ENCODE results near the gene PER2. TPM values are rescaled to one million over a fixed set of nuclear protein-coding genes. Genes with fewer than 3 reads are reported as not detected.

Gene PER2
- total RNA-seq, 4 donors from 2014 or later, result 15.6 to 65.2 (median 38.2) TPM

- no peak for TF ChIP-seq CTCF (IDR thresholded peaks at IDR 0.05)
- no peak for TF ChIP-seq POLR2A (IDR thresholded peaks at IDR 0.05)
- Histone ChIP-seq H3K27me3 (no peaks in the 10 kb centered on the region), H3K4me1 (peaks cover 0 to 9% (median 0%) of the 10 kb centered on the region in 4 donors), H3K9me3 (no peaks in the 10 kb centered on the region), H3K36me3 (peaks cover 0 to 80% (median 0%) of the 10 kb centered on the region in 3 donors), H3K4me3 (no peak overlapping the region), H3K27ac (no peak overlapping the region)
- DNase-seq, result no peak
Measured at GRCh38 chr2:238271061-238271554, 17.3 kb downstream of the PER2 start.

GRCh38 chr2:238270606-238271005, 17.8 kb downstream of the PER2 start:
- peaks cover 0 to 9% (median 0%) of the 10 kb centered on the region in 4 donors for H3K4me1 ChIP-seq
- H3K27me3 ChIP-seq, result no peaks in the 10 kb centered on the region
- no peak for DNase-seq
- H3K9me3 ChIP-seq, result no peaks in the 10 kb centered on the region
- no peak overlapping the region for H3K27ac ChIP-seq
- no peak overlapping the region for H3K4me3 ChIP-seq
- TF ChIP-seq CTCF (IDR thresholded peaks at IDR 0.05) (no peak), POLR2A (IDR thresholded peaks at IDR 0.05) (no peak)
- H3K36me3 ChIP-seq, result peaks cover 0 to 80% (median 0%) of the 10 kb centered on the region in 3 donors

GRCh38 chr2:238269741-238270140, 18.7 kb downstream of the PER2 start:
- no peaks in the 10 kb centered on the region for H3K27me3 ChIP-seq
- H3K4me3 ChIP-seq, result no peak overlapping the region
- no peaks in the 10 kb centered on the region for H3K9me3 ChIP-seq
- DNase-seq, result no peak
- TF ChIP-seq CTCF (IDR thresholded peaks at IDR 0.05) (no peak), POLR2A (IDR thresholded peaks at IDR 0.05) (no peak)
- H3K4me1 ChIP-seq, result peaks cover 0 to 5% (median 0%) of the 10 kb centered on the region in 4 donors
- H3K36me3 ChIP-seq, result peaks cover 0 to 80% (median 0%) of the 10 kb centered on the region in 3 donors
- no peak overlapping the region for H3K27ac ChIP-seq

- no peak for TF ChIP-seq POLR2A (IDR thresholded peaks at IDR 0.05)
- no peak for TF ChIP-seq CTCF (IDR thresholded peaks at IDR 0.05)
- H3K9me3 ChIP-seq, result no peaks in the 10 kb centered on the region
- no peak overlapping the region for H3K4me3 ChIP-seq
- H3K36me3 ChIP-seq, result peaks cover 0 to 79% (median 0%) of the 10 kb centered on the region in 3 donors
- H3K4me1 ChIP-seq, result peaks cover 0 to 14% (median 1%) of the 10 kb centered on the region in 4 donors
- no peaks in the 10 kb centered on the region for H3K27me3 ChIP-seq
- no peak for DNase-seq
- H3K27ac ChIP-seq, result no peak overlapping the region
Measured at GRCh38 chr2:238267884-238268680, 20.3 kb downstream of the PER2 start.

GRCh38 chr2:238267341-238267710, 21.1 kb downstream of the PER2 start:
- Histone ChIP-seq H3K4me1 (peaks cover 0 to 21% (median 7%) of the 10 kb centered on the region in 4 donors), H3K27me3 (no peaks in the 10 kb centered on the region), H3K27ac (no peak overlapping the region), H3K9me3 (no peaks in the 10 kb centered on the region), H3K36me3 (peaks cover 0 to 78% (median 0%) of the 10 kb centered on the region in 3 donors), H3K4me3 (no peak overlapping the region)
- DNase-seq, result no peak
- no peak for TF ChIP-seq CTCF (IDR thresholded peaks at IDR 0.05)
- no peak for TF ChIP-seq POLR2A (IDR thresholded peaks at IDR 0.05)
